GM12864 (cell line): ENCODE data around the gene WDR43.

Source experiments
- DNase-seq: peaks from one replicate; pipeline ENCODE4 v3.0.0-alpha.2; 2011; ENCODE audit warnings: low read depth
- H3K4me3 ChIP-seq: 2 replicates; pipeline ENCODE4 v1.5.1; 2011; ENCODE audit warnings: mild to moderate bottlenecking, low read depth, low read length, control low read depth
- TF ChIP-seq, protein P1 (sequence below): IDR thresholded peaks from 2 replicates; pipeline ENCODE4 v1.5.1; 2011; ENCODE audit warnings: low read depth, mild to moderate bottlenecking, moderate library complexity, low read length, control low read depth, inconsistent platforms; ENCODE audit errors: missing control alignments

WDR43 gene

DNA sequence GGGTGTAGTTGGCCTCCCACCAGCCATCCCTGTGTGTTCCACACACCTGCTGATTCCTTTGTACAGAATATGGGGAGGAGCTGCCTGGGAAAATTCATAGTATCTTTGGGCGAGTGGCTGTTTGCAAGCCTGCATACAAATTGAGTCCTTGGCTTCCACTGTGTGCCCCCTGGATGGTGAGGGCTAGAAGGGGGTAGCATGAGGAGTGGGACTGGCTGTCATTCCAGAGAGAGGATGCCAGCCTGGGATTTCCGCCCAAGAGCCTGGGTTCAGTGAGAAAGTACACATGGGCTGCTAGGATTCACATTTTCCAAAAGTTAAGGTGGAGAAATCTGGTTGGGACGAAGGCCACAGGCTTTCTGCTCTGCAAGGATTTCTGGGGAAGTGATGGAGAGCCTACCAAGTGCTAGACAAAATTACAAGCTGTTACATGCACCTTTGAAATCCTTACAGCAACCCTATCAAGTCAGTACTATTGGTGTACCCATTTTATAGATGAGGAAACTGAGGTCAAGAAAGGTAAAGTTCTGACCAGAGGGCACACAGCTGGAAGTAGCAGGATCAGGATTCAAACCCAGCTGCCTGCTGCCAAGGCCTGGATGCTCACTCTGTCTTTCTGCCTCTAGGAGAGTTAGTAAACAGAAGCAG is 86.0 kb downstream of the WDR43 start:
- TF ChIP-seq, protein P1, sequence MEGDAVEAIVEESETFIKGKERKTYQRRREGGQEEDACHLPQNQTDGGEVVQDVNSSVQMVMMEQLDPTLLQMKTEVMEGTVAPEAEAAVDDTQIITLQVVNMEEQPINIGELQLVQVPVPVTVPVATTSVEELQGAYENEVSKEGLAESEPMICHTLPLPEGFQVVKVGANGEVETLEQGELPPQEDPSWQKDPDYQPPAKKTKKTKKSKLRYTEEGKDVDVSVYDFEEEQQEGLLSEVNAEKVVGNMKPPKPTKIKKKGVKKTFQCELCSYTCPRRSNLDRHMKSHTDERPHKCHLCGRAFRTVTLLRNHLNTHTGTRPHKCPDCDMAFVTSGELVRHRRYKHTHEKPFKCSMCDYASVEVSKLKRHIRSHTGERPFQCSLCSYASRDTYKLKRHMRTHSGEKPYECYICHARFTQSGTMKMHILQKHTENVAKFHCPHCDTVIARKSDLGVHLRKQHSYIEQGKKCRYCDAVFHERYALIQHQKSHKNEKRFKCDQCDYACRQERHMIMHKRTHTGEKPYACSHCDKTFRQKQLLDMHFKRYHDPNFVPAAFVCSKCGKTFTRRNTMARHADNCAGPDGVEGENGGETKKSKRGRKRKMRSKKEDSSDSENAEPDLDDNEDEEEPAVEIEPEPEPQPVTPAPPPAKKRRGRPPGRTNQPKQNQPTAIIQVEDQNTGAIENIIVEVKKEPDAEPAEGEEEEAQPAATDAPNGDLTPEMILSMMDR, result no peak
- H3K4me3 ChIP-seq, result no peak overlapping the region
- no peak for DNase-seq

DNA sequence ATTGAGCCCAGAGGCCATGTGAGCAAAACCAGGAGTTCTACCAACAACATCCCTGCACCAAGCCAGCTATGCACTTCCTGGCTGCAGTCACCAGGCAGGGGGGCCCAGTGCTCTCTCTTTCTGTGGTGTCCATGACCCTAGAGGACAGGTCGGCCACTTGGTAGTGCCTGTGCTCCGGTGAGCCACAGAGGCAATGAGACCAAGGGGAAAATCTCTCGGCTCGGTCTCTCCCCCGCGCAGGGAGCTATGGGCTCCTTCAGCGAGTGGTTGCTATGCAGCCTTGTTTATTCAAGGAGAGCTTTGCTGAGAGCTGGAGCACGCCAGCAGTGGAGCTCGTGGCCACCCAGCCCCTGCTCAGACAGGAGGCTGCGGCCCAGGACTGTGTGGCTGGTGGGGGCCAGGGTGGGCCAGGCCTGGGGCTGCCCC is 86.6 kb downstream of the WDR43 start, which contains the start of gene TOGARAM2:
TSS of gene TOGARAM2 (plus strand) at position 283 of the 426 bp plus-strand sequence. CDS start 13,537 bp downstream, outside the sequence.
- TF ChIP-seq, protein P1, result no peak

DNA sequence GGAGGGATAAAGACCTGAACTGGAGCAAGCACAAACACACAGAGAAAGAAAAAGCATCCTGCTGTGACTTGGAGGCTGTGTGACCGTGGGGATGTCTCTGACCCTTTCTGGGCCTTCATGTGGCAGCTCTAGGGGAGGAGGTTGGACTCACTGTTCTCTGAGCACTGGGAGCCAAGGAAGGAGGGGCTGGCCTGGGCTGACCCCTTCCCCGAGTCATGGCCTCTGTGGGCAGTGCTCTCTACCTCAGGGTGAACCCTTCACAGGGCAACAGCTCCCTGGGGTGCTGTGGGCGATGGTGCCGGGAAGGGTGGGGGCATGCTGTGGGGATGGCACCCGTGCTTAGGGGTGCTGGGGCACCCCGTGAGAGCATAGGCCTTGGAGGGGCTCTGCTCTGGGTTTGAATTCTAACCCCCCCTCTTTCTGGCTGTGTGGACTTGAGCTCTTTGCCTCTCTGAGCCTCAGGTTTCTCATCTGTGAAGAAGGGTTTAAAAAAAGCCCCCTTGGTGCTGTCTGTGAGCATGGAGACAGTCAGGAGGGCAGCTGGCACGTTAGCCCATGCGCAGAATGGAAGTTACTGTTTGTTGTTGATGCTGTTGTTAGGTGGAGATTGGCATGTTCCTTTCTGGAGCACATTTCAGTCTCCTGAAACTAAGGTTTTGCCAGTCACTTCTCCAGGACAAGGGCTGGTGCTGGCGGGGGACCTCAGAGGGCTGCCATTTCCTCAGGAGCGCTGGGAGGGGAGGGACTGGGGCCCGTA is 87.3 kb downstream of the WDR43 start:
- DNase-seq, result no peak
- no peak overlapping the region for H3K4me3 ChIP-seq
- TF ChIP-seq, protein P1, result no peak

More for the DNA sequence above, 86.6 kb downstream of the WDR43 start, which contains the start of gene TOGARAM2:
- H3K4me3 ChIP-seq, result no peak within 1 kb of the TSS
- no peak for DNase-seq

DNA sequence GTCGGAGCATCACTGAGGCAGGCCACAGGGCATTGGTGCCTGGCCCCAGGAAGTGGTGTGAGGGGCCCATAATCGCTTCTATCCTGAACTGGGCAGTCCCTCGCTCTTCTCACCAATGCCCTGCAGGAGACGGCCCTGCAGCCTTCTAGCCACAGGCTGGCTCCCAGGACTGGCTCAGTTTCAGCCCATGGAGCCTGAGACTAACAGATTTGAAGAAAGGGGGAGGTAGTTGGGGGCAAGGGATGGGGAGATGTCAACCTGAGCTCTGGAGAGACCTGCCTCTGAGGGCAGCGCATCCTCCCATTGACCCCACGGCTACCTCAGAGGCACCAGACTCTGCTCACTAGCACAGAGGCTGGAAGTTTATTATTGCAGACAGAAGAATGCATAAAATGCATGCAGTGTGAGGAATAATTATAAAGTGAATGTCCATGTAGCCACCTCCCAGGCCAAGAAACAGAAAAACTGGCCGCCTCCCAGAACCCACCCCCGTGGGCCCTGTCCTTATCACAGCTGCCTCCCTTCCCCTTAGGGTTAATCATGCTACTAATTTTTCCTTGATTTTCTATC is 88.0 kb downstream of the WDR43 start:
- no peak overlapping the region for H3K4me3 ChIP-seq
- no peak for DNase-seq
- TF ChIP-seq, protein P1, result no peak

DNA sequence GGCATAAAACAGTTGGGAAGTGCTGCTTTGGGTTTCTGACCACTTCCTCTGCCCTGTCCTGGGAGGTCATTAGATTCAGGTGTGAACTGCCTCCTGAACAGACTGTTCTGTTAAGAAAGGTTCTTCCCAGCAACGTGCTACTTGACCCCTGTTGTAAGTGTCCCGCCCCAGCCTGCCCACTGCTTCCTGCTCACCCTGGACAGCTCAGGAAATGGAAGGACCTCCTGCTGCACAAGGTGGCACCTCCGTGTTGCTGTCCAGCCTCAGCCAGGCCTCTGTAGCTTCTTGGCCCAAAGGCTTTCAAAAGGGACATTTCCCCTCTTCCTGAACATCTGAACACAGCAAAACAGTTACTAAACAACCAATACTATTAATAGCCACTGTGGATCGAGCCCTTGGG is 92.0 kb downstream of the WDR43 start:
- no peak overlapping the region for H3K4me3 ChIP-seq
- DNase-seq, result no peak
- TF ChIP-seq, protein P1, result no peak

DNA sequence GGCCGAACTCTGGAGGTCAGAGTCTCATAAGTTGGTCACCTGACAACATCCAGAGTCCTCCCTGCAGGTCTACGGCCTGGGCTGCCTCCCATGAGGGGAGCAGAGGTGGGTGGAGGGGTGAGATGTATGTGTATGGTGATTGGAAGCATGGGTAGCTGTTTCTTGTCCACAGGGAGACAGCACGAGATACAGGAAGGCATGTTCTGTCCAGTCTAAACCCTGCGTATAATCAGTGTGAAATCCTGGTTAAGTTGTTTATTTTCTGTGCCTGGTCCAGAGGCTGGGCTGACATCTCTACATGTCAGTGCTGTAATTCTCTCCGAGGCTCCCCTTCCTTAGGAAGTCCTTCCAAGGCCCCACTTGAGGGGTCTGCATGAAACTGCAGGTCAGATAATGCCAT is 95.5 kb downstream of the WDR43 start:
- TF ChIP-seq, protein P1, result no peak
- no peak overlapping the region for H3K4me3 ChIP-seq
- DNase-seq, result no peak
